ENCODE measurements around the gene MAN1C1. TPM values are rescaled to one million over a fixed set of nuclear protein-coding genes. Genes with fewer than 3 reads are reported as not detected.

Gene MAN1C1
- total RNA-seq, 1 donor from 2014 or later = 22.6 TPM

GRCh38 chr1:25649505-25650288 lies 33.1 kb downstream of the MAN1C1 start:
- no peaks in the 10 kb centered on the region for H3K27me3 Mint-ChIP-seq (ENCODE audit: low read depth)
- no peak for TF ChIP-seq CTCF (conservative IDR thresholded peaks at IDR 0.05)
- peaks cover 35% of the 10 kb centered on the region for H3K4me1 Mint-ChIP-seq
- H3K4me3 Mint-ChIP-seq = no peak overlapping the region
- no peak overlapping the region for H3K27ac Mint-ChIP-seq (ENCODE audit: unreplicated experiment)
- no peak for DNase-seq (ENCODE audit: low read depth, low spot score)
- no peaks in the 10 kb centered on the region for H3K9me3 Mint-ChIP-seq
- peaks cover 4% of the 10 kb centered on the region for H3K36me3 Mint-ChIP-seq (ENCODE audit: low read depth)

DNA sequence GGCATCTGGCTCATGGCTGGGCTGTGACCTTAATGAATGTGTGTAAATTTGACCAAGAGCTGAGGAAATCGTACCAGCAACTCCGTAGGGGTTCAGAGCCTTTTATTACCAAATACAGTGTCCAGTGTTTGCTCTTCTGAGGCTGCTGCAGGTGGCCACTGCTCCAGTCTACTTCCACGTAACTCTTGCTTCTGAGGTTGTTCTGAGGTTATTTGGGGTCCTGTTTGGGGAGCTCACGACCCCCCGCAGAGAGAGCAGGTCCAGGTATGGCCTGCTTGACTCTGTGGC lies 33.6 kb downstream of the MAN1C1 start:
- H3K4me1 Mint-ChIP-seq = peaks cover 41% of the 10 kb centered on the region
- no peaks in the 10 kb centered on the region for H3K27me3 Mint-ChIP-seq (ENCODE audit: low read depth)
- TF ChIP-seq CTCF (conservative IDR thresholded peaks at IDR 0.05) = no peak
- H3K27ac Mint-ChIP-seq (ENCODE audit: unreplicated experiment) = no peak overlapping the region
- peaks cover 4% of the 10 kb centered on the region for H3K36me3 Mint-ChIP-seq (ENCODE audit: low read depth)
- no peak for DNase-seq (ENCODE audit: low read depth, low spot score)
- H3K4me3 Mint-ChIP-seq = no peak overlapping the region
- no peaks in the 10 kb centered on the region for H3K9me3 Mint-ChIP-seq

GRCh38 chr1:25651036-25651640 lies 34.5 kb downstream of the MAN1C1 start:
- Mint-ChIP-seq H3K4me3 (no peak overlapping the region), H3K27ac (ENCODE audit: unreplicated experiment) (no peak overlapping the region), H3K27me3 (ENCODE audit: low read depth) (no peaks in the 10 kb centered on the region), H3K4me1 (peaks cover 47% of the 10 kb centered on the region), H3K9me3 (no peaks in the 10 kb centered on the region), H3K36me3 (ENCODE audit: low read depth) (peaks cover 4% of the 10 kb centered on the region)
- TF ChIP-seq CTCF (conservative IDR thresholded peaks at IDR 0.05) = no peak
- no peak for DNase-seq (ENCODE audit: low read depth, low spot score)

DNA sequence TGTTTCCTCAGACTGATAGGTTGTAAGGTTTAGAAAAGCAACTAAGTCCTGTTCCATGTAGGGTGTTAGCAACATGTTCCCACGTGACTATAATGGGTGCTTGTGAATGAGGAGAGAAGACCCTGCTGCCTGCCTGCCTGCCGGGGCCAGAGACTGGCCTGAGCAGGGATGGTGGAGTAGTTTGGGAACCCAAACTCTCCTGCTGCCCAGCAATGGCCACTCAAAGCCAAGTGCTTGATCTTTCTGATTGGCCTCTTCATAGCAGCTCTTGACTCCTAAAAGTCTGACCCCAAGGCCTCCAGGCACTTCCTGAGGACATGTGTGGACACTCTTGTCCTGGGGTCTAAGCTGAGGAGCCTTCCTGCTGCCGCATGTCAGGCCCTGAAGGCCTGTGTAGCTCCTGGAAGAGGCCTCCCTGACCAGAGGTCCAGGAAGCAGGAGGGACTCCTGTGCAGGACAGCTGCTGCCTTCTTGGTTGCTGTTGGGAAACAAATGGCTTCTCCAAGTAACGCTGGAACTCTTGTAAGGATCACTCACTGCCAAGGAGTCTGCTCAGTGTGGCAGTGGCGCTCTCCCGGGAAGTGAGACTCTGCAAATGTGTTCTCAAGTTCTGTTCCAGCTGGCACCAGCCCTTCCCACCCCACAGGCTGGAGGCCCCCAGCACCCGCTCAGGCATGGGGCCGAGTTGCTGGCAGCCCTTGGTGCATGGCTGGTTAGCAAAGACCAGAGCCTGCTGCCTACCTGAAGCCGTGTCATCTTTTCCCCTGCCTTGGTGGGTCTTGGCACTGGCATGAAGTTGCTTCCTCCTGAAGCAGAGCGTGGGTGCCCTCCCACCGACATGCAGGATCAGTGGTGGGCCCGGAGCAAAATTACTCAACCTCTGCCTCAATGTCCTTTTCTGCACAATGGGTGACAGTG lies 35.5 kb downstream of the MAN1C1 start:
- TF ChIP-seq CTCF (conservative IDR thresholded peaks at IDR 0.05) = no peak
- Mint-ChIP-seq H3K9me3 (no peaks in the 10 kb centered on the region), H3K4me3 (no peak overlapping the region), H3K27ac (ENCODE audit: unreplicated experiment) (no peak overlapping the region), H3K4me1 (peaks cover 55% of the 10 kb centered on the region), H3K36me3 (ENCODE audit: low read depth) (no peaks in the 10 kb centered on the region), H3K27me3 (ENCODE audit: low read depth) (no peaks in the 10 kb centered on the region)
- DNase-seq (ENCODE audit: low read depth, low spot score) = no peak

- no peak for DNase-seq (ENCODE audit: low read depth, low spot score)
- Mint-ChIP-seq H3K4me3 (no peak overlapping the region), H3K9me3 (no peaks in the 10 kb centered on the region), H3K4me1 (peaks cover 65% of the 10 kb centered on the region), H3K27me3 (ENCODE audit: low read depth) (no peaks in the 10 kb centered on the region), H3K27ac (ENCODE audit: unreplicated experiment) (peak overlapping the region; percentile 89), H3K36me3 (ENCODE audit: low read depth) (no peaks in the 10 kb centered on the region)
- no peak for TF ChIP-seq CTCF (conservative IDR thresholded peaks at IDR 0.05)
Measured at GRCh38 chr1:25653558-25653957, 37.0 kb downstream of the MAN1C1 start.

All from neural crest cell (in vitro differentiated cells).